Natural killer cell treated with Interleukin-12 subunit alpha and Interleukin-12 subunit beta and Interleukin-15 and Interleukin-18, amount 100 ng/mL, for 72 hours (primary cell): ENCODE data around the gene MAIP1. TPM values are rescaled to one million over a fixed set of nuclear protein-coding genes. Genes with fewer than 3 reads are reported as not detected.

Experiments
- ATAC-seq, 2 donors: fragments of 150-1000 bp; cut with Tn5 transposase in 1 of 2; sonication (Bioruptor Pico), chemical (Tn5 transposase) in 1 of 2; 2 replicates each; pipeline ENCODE4 v1.10.0; 2021
- DNase-seq: peaks from one replicate; pipeline ENCODE4 v3.0.0; 2022; ENCODE audit warnings: low spot score
- H3K27ac Mint-ChIP-seq, 2 donors: 1 replicate in 1 of 2; 2 replicates in 1 of 2; pipeline ENCODE4 v1.8.0; 2022; ENCODE audit warnings: mixed read lengths in 2 of 2, mild to moderate bottlenecking in 1 of 2, moderate library complexity in 1 of 2
- H3K27me3 Mint-ChIP-seq, 2 donors: 1 replicate in 1 of 2; 2 replicates in 1 of 2; pipeline ENCODE4 v1.8.0; 2022; ENCODE audit warnings: mixed read lengths in 2 of 2
- H3K36me3 Mint-ChIP-seq: one replicate; pipeline ENCODE4 v1.8.0; 2022; ENCODE audit warnings: mixed read lengths
- H3K4me1 Mint-ChIP-seq, 2 donors: 1 replicate in 1 of 2; 2 replicates in 1 of 2; pipeline ENCODE4 v1.8.0; 2022; ENCODE audit warnings: low read depth in 2 of 2, mixed read lengths in 2 of 2, mild to moderate bottlenecking in 1 of 2
- H3K4me3 Mint-ChIP-seq: one replicate; pipeline ENCODE4 v1.8.0; 2022; ENCODE audit warnings: mixed read lengths
- H3K9me3 Mint-ChIP-seq: 2 replicates; pipeline ENCODE4 v1.8.0; 2022; ENCODE audit warnings: mixed read lengths
- total RNA-seq, 2 donors: library from RNA; stranded (reverse); gene quantifications; one replicate each; pipeline ENCODE4 v1.2.3, GENCODE V29; 2022

Gene MAIP1
- total RNA-seq, 2 donors from 2014 or later: 21.8 to 33.8 TPM

- Mint-ChIP-seq H3K27ac (no peak overlapping the region), H3K4me1 (no peaks in the 10 kb centered on the region), H3K36me3 (no peaks in the 10 kb centered on the region), H3K9me3 (no peaks in the 10 kb centered on the region), H3K27me3 (peaks cover 11 to 13% of the 10 kb centered on the region in 2 donors), H3K4me3 (no peak overlapping the region)
- DNase-seq (no peak), ATAC-seq (no peak)
Observed at GRCh38 chr2:200012401-200012800, 57.0 kb downstream of the MAIP1 start.

Other genes with a start within 250 kb of the MAIP1 start
- gene FTCDNL1, start 104.4 kb upstream of the MAIP1 start, total RNA-seq: 1 to 10 TPM in 1 of 2 donors, under 1 TPM in 1; 0.48 to 2.2 TPM
- 10 to 100 TPM; 13.5 to 22.1 TPM for gene C2orf69, start 44.3 kb upstream of the MAIP1 start, total RNA-seq
- gene TYW5, start 91 bp upstream of the MAIP1 start, total RNA-seq: 10 to 100 TPM; 10.7 to 13.9 TPM